Kasumi-1 (cell line): ENCODE measurements around the gene GATA2.

Experiments
- DNase-seq, 2 experiments: peaks; one replicate each; lab custom pipeline; 2025; lab: John Stamatoyannopoulos, UW

Gene GATA2

DNA sequence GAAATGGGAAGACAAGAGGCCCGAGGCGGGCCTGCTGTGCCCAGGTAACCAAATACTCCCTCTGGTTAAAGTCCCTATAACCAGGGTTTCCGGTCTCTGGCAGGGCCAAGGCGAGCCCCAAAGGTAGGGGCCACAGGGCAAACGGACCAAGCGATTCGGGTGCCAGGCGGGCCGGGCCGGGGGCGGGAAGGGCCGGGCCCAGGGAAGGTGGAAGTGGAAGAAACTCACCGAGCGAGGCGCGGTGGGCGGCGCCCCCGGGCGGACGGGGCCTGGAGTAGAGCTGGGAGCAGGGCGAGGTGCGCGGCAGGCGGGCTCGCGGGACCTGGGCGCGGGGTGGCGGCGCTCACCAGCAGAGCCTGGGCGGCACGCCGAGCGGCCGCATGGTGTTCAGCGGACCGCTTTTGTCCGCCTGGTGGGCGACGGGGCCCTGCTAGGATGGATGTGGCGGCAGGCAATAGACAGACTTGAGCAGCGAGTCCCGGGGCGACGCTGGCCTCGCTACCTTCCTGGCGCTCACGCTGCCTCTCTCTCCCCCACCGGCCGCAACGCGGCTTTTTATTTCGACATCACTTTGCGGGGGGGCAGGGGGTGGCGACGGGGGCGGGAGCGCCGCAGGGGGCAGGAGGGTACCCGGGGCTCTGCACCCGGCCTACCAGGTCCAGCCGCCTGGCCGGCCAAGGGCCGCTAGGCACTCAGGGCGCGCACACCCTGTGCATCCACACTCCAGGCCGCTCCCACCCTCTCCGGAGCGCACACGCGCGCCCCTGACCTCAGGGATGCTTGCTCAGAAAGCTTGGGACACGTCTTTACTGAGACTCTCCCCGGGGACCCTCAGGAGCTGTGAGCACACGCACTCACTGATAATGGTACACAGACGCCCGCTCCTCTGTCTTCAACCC is at the start of gene GATA2:
TSS of gene GATA2 (minus strand) at position 531 of the 899 bp plus-strand sequence. CDS start 6,170 bp downstream, outside the sequence.
- DNase-seq: peak; percentile 10 to 26

DNA sequence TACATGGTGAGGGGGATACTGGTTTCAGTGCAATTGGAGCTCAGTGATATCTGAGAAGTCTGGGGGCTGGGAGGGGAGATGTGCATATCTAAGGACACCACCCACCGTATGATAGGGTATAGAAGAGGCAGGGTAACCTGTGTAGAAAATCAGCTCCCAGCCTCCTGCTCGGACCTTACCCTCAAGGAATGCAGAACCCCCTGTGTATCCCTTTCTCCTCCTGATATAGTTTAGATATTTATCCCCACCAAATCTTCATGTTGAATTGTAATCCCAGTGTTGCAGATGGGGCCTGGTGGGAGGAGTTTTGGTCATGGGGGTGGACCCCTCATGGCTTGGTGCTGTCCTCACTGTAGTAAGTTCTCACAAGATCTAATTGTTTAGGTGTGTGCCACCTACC is 48.2 kb upstream of the GATA2 start:
- DNase-seq: no peak

DNA sequence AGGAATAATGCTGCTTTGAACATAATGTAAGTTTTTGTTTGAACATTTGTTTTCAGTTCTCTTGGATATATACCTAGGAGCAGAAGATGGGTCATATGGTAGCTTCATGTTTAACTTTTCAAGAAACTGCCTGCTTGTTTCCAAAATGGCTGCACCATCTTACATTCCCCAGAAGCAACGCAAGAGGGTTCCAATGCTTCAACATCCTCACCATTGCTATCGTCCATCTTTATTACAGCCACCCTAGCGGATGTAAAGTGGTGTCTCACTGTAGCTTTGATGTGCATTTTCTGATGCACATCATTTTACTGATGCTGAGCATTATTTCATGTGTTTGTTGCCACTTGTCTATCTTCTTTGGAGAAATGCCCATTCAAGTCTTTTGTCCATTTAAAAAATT is 46.4 kb upstream of the GATA2 start:
- no peak for DNase-seq

DNA sequence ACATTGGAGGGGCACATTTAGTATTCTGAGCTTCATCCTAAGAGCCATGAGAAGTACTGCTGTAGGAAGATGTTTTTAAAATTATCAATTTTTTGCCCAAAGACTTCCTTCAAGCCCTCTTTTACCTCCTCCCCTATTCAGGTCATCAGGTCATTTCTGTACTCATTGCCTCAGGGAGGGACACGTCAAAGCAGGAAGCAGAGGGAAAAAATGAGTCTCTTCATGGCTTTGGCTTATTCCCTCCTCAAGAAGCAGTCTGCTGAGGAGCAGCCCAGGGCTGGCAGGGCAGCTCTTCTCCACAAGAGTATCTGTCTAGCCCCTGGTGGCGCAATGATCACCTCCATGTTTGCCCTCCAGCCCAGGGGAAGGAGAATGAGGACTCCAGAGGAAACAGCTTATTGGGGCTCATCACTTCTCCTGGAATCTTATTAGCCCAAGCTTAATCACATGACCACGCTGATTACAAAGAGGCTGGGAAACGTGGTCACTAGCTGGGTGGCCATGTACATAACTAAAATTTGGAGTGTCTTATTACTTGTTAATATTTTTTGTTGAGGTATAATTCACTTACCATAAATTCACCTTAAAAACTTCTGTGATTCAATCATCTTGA is 44.2 kb upstream of the GATA2 start:
- no peak for DNase-seq

DNA sequence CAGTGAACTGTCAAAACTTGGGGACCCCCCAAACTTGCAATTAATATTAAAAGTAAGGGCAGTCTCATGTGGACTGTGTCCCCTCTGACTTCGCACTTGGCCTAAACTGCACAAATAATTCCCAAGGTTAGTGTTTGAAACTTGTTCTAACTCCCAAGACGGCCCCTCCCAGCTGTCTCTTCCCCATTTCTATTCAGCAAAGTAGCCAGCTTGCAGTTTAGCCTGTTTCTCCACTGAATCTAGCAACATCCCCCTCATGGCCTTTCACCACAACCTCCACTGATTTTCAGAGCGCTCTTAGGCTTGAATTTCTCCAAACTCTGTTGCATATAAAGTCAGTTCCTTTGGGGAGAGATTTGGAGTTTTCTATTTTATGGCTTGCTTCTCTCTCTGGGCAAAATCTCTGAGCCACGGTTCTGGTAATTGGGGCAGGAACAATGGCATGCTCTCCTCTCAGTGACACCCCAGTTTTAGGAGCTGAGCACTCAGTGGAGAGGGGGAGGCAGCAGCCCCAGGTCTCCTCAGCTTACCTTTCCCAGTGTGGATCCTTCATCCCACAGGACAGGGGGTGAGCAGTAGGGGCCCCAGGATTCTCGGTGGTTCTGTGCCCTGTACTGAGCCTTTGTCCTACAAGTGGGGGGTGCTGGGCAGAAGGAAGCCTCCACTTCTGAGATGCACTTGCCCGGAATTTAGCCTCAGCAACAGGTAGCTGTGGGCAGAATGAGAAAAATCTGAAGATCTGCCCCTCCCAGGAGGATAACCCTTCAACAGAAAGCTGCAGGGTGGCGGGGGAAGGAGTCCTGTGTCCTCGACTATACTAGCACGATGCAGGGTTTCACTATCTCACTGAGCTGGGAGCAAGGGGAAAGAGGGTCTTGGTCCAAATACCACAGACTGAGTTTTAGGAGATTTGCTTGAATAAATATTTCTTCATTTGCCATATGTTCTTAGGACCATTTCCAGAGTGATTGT is 39.3 kb upstream of the GATA2 start:
- DNase-seq: no peak

DNA sequence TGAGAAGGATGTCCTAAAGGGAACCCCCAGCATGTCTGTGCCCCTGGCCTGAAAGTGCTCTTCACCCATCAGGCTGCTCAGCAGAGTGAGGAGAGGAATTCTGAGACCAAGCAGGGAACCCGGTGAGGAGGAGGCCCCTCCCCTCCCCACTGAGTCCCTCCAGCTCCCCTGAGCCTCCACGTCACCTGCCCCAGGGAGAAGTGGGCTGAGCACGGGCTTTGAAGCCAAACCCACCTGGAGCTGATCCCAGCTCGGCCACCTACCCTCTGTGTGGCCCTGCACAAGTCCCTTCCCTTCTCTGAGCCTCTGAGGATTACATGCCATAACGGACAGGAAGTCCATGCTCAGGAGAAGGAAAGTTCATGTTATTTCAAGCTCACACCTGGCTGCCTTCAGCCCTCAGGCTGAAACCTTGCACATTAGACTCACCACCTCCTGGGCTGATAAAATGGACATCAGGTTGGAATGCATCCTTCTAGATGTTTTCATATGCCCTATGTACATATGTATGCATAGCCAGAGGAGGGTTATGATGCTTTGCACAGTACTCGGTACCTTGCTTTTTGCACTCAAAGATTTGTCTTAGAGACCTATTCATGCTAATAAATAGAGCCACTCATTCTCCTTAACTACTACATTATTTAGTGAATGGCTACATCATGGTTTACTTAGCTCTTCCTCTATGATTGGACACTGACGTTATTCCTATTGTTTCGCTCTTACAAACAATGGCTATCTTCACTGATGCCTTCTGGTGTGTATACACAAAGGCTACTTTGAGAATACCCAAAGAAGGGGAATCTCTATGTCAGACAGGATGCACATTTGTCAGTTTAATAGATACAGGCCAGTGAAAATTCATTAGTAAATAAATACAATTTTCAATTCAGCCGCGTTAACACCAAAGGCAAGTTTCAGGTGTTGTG is 31.6 kb upstream of the GATA2 start:
- no peak for DNase-seq

DNA sequence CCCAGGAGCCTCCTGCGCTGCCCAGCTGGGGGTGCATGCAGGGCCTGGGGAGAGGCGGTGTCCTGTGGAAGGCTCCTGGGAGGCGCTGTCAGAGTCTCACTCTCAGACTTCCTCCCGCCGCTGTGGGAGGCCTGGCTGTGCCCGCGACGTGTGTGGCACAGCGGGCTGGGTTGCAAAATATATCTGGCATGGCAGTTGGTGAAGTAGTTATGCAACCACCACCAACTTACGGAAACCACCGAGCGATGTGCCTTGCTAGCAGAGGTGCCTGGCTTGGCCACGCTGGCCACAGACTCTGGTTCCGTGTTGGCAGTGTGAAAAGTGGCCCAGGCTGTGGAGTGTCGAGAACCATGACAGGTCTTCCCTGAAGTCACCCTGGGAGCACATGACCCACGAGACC is 30.6 kb upstream of the GATA2 start:
- DNase-seq: no peak

DNA sequence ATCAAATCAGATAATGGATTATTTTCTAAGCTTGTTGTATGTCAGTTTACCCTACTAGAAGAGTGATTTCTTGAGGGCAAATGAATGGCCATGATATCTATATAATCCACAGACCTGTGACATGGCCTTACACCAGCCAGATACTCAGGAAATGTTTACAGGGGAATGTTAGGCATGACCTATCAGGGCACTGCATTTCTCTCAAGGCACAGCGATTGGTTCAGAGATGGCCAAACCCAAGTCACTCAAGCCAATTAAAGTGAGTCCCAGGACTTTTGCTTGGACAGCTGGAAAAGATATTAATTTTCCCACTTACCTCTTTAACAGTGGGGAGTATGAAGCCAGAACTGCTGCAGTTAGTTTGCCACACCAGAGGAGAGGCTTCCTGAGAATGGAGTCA is 28.7 kb upstream of the GATA2 start:
- no peak for DNase-seq

DNA sequence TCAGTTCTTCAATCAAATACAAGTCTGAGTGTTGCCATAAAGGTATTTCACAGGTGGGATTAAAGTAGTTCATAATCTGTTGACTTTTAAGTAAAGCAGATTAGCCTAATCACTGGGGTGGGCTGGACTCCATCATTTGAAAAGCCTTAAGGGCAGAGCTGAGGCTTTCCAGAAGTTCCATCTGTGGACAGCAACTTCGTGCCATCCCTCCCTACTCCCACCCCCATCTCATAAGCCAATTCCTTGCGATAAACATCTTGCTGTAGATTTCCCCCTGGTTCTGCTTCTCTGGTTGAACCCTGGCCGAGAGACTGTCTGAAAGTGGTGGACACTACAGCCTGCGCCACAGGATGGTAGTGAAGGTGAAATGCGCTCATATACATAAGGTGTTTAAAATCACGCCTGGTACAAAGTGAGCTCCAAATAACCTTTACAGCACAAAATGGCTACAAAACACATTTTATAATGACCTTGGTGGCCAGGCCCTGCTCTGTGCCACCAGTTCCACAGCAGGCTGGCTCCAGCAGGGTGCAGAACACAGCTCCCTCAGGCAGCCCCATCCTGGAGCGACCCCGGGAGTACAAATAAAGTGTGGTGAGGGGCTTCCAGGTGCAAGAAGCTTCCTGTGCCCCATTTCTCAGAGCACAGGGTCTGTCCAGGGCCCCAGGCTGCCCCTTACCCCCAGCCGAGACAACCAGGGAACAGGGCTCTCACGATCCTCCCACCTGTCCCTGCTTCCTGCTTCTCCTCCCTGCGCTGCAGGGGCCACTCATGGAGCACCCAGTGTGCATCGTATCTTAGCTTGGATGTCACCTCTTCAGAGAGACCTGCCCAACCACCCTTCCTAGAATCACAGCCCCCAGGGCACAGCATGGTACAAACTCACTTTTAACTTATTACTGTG is 25.8 kb upstream of the GATA2 start:
- DNase-seq: no peak

DNA sequence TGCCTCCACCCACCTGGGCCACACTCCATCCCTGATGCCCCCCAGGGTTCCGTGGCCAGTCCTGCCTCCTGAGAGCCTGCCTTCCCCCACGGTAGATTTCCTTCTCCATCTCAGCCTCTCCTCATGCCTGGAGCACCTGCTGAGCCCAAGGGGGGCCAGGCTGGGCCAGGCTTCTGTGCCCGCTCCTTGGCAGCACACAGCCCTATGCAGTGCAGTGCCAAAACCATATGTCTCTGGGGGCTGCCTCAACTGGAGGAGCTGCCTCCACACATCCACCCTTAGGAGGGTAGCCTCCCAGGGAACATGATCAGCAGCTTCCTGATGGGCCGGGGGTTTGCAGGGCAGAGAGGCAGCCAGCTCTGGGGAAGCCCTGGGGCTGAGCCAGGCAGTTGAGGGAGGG is 24.6 kb upstream of the GATA2 start:
- DNase-seq: no peak

DNA sequence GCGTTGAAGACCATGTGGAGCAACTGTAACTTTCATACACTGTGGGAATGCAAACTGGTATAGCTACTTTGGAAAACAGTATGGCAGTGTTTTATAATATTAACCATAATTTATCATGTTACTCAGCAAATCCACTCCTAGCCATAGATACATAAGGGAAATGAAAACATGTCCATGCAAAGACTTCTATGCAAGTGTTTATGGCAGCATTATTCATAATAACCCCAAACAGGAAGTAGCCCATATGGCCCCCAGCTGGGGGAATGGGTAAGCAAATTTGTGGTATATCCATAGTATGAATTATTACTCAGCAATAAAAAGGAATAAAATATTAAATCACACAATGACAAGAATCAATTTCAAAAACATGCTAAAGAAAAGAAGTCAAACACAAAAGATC is 23.0 kb upstream of the GATA2 start:
- no peak for DNase-seq

DNA sequence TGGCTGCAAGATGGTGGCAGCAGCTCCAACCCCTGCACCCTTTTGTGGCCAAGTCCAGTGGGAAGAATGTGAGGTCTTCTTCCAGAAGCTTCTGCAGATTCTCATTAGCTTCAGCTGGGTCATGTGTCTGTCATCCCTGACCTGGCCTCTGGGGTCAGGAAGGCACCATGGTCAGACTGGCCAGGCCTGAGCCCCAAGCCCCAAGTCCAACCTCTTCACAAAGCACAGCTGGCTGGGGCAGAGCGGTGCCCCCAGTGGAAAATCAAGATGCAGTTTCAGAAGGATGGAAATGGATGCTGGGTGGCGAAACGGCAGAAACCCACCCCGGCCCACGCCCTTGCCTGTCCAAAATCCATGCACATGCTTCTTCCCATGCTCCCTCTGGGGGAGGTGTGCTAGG is 15.9 kb upstream of the GATA2 start:
- no peak for DNase-seq

DNA sequence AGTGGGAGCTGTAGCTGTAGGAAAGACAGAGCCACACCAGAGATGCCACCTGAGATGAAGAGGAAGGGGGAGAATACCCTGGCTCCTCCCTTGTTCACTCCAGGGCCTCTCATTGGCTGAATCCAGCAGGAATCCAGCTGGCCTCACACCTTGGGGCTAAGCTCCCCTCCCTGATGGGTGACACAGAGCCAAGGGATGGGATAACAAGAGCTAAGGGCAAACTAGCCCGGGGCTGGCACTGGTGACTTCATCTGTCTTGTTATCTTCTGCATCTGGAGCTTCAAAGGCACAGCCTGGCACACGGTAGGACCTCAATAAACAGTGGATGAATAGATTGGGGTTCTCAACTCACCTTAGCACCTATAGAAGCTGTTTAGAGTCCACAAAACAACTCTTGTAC is 13.8 kb upstream of the GATA2 start:
- no peak for DNase-seq

DNA sequence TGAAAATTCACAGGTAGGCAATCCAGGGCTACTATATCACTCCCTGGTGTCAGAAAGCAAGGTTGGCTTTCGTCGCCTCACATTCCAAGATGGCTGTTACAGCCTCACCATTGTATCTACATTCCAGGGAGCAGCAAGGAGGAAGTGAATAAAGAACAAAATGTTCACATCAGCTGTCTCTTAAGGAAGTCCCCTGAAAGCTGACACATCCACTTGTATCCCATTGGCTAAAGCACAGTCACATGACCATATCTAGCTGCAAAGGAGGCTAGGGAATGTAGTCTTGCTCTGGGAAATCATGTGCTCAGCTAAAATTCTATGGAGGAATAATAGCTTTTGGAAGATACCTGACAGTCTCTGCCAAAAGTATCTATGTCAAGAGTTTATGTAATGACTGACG is 12.8 kb upstream of the GATA2 start:
- peak; percentile 11 to 20 for DNase-seq

DNA sequence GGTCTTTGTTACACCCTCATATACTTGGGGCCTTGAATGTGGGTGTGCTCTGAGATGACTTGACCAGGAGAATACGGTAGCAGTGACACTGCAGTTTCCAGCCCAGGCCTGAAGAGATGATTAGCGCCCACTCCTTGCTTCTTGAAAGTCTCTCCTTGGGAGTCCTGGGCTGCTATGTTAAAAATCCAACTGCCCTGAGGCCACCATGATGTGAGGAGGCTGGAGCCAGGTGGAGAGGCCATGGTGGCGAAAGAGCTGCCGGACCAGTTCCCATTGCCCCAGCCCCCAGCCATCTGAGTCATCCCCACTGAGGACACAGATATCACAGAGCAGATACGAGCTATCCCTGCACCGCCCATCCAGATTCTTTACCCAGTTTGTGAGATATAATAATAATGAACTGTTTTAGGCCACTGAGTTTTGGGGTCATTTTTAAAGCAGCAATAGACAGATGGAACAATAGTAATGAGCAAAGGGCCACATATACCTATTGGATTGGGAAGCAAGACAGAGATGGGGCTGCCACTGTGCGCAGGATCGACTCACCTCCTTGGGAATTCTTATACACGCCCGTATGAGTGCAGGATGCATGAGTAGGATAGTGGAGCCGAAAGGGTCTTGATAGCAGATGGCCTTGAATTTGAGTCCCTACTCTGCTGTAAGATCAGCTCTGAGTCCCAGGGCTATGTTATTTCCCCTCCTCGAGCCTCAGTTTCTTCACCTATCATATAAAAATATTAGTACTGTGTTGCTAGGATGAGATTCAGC is 12.1 kb upstream of the GATA2 start:
- no peak for DNase-seq

DNA sequence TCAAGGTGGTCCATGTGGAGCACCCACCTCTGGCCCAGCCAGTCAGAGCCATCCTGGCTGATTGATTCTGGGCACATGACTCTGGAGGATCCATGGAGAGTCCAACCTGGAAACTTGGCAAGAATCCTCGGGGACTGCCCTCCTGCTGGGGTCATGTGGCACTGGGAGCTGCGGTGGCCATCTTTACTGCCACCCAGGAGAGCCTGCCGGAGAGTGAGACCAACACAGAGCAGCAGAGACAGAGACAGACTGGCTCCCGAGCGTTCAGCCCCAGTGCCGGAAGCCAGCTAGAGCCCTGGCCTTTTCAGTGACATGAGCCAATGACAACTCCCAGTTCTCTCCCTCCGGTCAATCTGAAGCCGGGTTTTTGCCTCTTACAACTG is 11.5 kb upstream of the GATA2 start:
- DNase-seq: no peak

DNA sequence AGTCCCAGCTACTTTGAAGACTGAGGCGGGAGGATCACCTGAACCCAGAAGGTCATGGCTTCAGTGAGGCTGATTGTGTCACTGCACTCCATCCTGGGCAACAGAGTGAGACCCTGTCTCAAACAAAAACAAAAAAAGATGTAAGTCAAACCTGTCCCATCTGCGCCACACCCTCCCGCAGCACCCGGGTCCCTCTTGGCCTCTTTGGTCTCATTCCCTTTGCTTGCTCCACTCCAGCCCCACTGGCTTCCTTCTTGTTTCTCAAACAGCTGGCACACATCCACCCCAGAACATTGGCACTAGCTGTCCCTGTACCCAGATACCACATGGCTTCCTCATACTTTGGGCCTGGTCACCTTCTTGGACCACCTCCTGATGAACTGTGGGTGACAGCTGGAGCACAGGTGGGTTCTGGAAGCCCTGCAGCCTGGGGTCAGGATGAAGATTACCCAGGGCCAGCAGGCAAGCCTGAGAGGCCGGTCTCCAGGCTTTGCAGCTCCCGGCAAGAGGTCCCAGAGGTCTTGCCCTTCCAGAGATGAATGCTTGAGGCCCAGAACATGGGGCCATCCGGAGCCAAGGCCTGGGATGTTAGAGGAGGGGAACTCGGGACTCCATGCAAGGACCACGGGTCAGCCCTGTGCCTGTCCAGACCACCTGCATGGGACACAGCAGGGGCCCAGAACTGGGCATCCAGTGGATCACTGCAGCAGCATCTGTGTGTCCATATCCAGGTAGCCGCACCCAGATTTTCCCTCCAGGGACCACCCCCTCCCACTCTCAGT is 10.9 kb upstream of the GATA2 start:
- DNase-seq: no peak

DNA sequence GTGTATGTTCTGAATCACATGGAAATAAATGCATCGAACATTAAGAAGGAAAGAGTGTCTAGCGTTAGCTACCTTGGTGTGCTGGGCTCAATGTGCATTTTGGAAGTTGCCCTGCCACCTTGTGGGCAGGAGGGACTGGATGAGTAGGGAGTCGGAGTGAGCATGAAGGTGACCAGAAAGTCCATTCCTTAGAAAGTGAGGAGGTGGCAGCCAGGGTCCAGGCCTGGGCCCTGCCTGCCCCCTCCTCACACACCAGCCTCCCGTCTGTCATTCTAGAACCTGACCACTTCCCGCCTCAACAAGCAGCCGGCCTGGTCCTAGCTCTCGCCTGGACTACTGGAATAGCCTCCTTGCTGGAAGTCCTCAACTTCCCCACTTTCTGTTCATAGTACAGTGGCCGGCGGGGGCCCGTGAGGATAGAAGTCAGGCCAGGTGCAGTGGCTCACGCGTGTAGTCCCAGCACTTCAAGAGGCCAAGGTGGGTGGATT is 10.2 kb upstream of the GATA2 start:
- no peak for DNase-seq

DNA sequence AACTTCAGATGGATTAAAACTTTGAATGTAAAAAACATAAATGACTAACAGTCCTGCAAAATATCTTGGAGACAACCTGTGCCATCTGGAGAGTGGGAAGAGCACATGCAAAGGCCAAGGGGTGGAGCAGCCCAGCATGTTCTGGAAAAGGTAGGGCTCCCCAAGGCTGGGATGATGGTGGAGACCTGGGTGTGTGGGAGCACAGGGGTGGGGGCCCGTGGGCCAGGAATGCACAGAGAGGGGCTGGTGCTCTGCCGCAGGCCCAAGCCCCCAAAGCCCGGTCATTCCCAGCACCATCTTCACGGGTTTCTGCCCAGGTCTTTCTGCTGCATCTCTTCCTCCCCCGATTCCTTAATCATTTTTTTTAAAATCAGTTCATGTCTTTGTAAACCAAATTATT is 9.7 kb upstream of the GATA2 start:
- no peak for DNase-seq
